Right ventricle myocardium inferior (tissue), 1 donor: ENCODE measurements around the gene OR2C1. TPM values are rescaled to one million over a fixed set of nuclear protein-coding genes. Genes with fewer than 3 reads are reported as not detected.
A peak's percentile ranks its signal among the peaks of the same experiment; 100 is the strongest.

ENCODE experiments used
- ATAC-seq: fragments of 200-7000 bp; cut with Tn5 transposase; one replicate; pipeline ENCODE4 v1.9.1; 2020; ENCODE audit warnings: mild to moderate bottlenecking, moderate library complexity
- DNase-seq: peaks from one replicate; pipeline ENCODE4 v3.0.0; 2021; ENCODE audit errors: missing footprints
- intact Hi-C: fragments of 100-400 bp; cut with DNase I; formaldehyde crosslinking; loops from one replicate; pipeline ENCODE4 v1.11.0; 2022
- total RNA-seq: library from RNA; stranded (reverse); fragmentation: NEBNext Ultra II Directional; extraction: Animal tissue kit (Norgen Biotek cat#: 25700); gene quantifications from one replicate; pipeline ENCODE4 v1.2.1, GENCODE V29; 2021
- donor health status: DM: no; HTN: yes; CAD: no; lungs with severe emphysema.

Gene OR2C1
- total RNA-seq, 1 donor from 2014 or later, result not detected

DNA sequence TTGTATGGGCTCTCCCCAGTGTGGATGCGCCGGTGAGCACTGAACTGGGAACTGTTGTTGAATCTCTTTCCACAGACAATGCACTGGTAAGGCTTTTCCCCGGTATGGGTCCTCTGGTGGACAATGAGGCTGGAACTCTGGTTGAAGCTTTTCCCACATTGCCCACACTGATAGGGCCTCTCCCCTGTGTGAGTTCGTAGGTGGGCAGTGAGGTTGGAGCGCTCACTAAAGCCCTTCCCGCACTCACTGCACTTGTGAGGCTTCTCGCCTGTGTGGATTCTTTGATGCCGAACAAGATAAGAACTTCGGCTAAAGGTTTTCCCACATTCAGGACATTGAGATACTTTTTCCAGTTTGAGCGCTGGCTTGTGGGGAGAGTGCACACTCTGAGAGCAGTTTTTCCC lies 27.4 kb downstream of the OR2C1 start:
- intact Hi-C loops, result no loop called here
- DNase-seq (no peak), ATAC-seq (no peak)

- intact Hi-C loops, result no loop called here
- ATAC-seq (no peak), DNase-seq (no peak)
Measured at GRCh38 chr16:3388325-3388724, 32.6 kb downstream of the OR2C1 start.

- intact Hi-C loops, result no loop called here
- ATAC-seq, result no peak
- no peak for DNase-seq
Measured at GRCh38 chr16:3389663-3390338, 34.1 kb downstream of the OR2C1 start.

DNA sequence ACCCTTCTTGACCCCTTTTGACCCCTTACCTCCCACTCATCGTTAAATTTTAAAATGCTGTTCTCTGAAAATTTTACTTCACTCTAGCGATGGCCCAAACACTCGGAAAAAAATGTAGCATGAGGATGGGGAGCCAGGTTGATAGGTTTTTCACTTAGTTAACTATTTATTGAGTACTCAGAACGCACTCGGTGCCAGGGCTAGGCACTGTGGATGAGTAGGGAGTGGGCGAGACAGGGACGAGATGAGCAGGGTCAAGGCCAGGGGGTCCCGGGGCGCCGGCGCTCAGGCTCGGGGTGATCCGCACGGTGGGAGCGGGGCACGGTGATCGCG lies 44.7 kb downstream of the OR2C1 start:
- intact Hi-C loops, result loop anchor here (2.0 to 5.0 kb wide), 4 partner anchors 42 to 100 kb away; partner anchors contain the start of genes CLUAP1, NAA60, TIGD7 and ZNF597
- no peak for DNase-seq
- ATAC-seq, result no peak

- intact Hi-C loops, result loop anchor here (2.0 to 5.0 kb wide), 4 partner anchors 41 to 100 kb away; partner anchors contain the start of genes CLUAP1, NAA60, TIGD7 and ZNF597
- DNase-seq, result peak; percentile 99
- peak; percentile 100 for ATAC-seq
Measured at GRCh38 chr16:3400779-3401688, 45.3 kb downstream of the OR2C1 start, which contains the start of the genes ZNF174 and ZSCAN32. Gene ZNF174, plus strand, starts transcription at chr16:3401215. Its CDS starts 790 bp downstream, at chr16:3402005. Gene ZSCAN32, minus strand, starts transcription at chr16:3401004. Its CDS starts 3,447 bp downstream, at chr16:3397557.

- no peak for ATAC-seq
- intact Hi-C loops, result loop anchor here (2.0 to 5.0 kb wide), 4 partner anchors 40 to 99 kb away; partner anchors contain the start of genes CLUAP1, NAA60, TIGD7 and ZNF597
- no peak for DNase-seq
Measured at GRCh38 chr16:3401719-3402397, 46.2 kb downstream of the OR2C1 start.

Other genes starting within 250 kb of the OR2C1 start
- 7.4 TPM for gene ZNF205, start 243.3 kb upstream of the OR2C1 start, total RNA-seq
- 6.2 TPM for gene ZNF213, start 220.9 kb upstream of the OR2C1 start, total RNA-seq
- gene OR1F1, start 167.7 kb upstream of the OR2C1 start, total RNA-seq, result not detected
- gene ZNF200, start 120.7 kb upstream of the OR2C1 start, total RNA-seq, result 5.1 TPM
- 1.1 TPM for gene MEFV, start 99.3 kb upstream of the OR2C1 start, total RNA-seq
- 8.4 TPM for gene ZNF263, start 72.4 kb upstream of the OR2C1 start, total RNA-seq
- gene TIGD7, start 50.5 kb upstream of the OR2C1 start, total RNA-seq, result 8.4 TPM
- 19.0 TPM for gene ZNF75A, start 50.4 kb upstream of the OR2C1 start, total RNA-seq
- gene ZSCAN32, start 45.1 kb downstream of the OR2C1 start, total RNA-seq, result 6.9 TPM
- gene ZNF174, start 45.3 kb downstream of the OR2C1 start, total RNA-seq, result 10.0 TPM
- gene ZNF597, start 87.6 kb downstream of the OR2C1 start, total RNA-seq, result 1.8 TPM
- gene NAA60, start 87.8 kb downstream of the OR2C1 start, total RNA-seq, result 42.7 TPM
- gene C16orf90, start 139.6 kb downstream of the OR2C1 start, total RNA-seq, result not detected
- gene CLUAP1, start 145.1 kb downstream of the OR2C1 start, total RNA-seq, result 16.5 TPM
- gene NLRC3, start 221.5 kb downstream of the OR2C1 start, total RNA-seq, result 1.0 TPM